Suppressor macrophage treated with lipopolysaccharide for 4 hours (primary cell): ENCODE data around the gene ERLIN1.

Experiments
- DNase-seq: peaks from one replicate; pipeline ENCODE4 v3.0.0-alpha.2; 2020

ERLIN1 gene

DNA sequence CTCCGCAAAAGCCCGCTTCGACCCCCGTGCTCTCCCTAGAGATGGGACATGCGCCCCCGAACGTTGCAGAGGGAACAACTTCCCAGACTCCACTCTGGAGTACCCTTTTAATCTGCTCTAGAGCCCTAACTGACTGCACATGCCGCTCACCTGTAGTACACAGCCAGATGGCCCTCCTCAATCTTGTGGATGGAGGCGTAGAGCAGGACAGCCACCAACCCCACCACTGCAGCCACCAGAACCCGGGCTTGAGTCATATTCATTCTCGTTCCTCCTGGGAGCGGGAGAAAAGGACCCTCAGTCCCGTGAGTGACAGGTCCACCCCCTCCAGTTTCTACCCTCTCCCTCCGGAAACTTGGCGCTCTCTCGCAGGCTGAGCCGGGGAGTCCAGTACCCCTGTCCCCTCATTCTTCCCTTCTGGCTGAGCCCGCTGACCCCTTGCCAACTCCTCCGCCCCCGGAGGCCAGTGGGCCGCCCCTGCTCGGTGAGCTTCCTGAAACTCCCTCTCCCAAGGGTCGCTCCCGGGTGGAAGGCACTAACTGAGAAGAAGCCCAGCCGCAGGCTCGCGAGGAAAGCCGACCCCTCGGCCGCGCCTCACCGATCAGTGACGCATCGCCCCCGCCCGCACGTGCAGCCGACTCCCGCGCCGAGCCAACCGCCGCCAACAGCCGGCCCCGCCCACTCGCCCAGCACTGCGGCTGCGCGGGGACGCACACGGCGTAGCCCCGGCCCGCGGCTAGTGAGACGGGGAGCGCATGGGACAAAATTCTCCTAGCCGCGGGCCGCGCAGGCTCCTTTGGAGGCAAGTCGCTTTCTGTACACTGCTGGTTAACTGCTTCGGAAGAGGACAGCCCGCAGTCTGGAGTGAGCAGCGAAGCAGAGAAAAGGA lies at the start of gene ERLIN1:
ERLIN1 (minus strand) TSS at position 666 of the 889 bp plus-strand sequence; CDS start at position 263, 403 bp downstream.
- peak; percentile 97 for DNase-seq

DNA sequence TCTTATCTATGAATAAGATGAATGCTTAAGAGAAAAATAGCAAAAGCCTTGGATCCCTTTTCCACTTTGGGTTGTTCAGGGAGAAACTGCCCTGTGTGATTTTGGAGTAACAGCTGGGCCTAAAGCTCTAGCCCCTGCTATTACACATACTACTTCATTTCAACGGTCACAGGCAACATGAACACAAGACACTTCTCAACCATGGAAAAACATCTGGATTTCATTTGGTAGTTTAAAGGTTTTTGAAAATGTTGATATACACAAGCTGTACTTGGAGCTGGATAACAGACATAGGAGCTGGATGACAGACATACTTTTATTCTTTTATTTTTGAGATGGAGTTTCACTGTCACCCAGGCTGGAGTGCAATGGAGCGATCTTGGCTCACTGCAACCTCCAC lies 46.3 kb upstream of the ERLIN1 start:
- no peak for DNase-seq

DNA sequence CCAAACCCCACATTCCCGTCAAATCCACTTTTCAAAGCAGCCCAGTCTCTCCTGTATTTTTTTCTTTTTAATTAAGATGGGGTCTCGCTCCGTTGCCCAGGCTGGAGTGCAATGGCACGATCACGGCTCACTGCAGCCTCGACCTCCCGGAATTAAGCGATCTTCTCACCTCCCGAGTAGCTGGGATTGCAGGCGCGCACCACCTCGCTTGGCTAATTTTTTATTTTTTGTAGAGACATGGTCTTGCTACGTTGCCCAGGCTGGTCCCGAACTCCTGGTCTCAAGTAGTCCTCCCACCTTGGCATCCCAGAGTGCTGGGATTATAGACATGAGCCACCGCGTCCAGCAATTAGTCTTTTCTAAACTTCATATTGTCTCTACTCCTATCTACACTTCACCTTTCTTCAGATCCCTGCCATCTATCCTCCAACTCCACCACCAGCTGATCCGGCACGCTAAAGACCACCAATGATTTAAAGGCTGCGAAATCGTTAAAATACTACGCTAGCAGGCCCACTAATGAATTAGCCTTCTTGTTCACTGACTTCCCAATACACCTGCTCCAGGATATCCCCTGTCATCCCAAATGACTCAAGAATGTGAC lies 44.1 kb upstream of the ERLIN1 start:
- DNase-seq: no peak

GRCh38 chr10:100223879-100224278 lies 38.0 kb upstream of the ERLIN1 start:
- no peak for DNase-seq

- no peak for DNase-seq
These were observed 36.7 kb upstream of the ERLIN1 start for GRCh38 chr10:100222529-100222928.

DNA sequence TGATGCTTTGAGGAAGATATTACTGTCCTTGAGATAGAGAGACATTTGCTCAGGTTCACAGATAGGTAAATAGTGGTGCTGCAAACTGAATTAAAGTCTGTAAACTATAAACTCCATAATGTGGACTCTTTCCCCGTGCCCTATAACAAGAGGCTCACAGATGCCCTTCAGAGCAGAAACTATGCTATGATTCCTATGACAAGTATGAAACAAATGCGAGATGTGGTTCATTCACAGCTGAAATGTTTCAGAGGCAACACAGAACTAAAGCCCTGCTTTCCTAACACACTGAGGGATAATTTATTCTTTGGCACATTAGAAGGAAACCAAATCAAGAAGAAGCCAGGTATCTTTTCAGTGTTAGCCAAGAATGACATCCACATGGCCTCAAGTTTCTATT lies 30.2 kb upstream of the ERLIN1 start:
- no peak for DNase-seq

GRCh38 chr10:100209303-100209702 lies 23.5 kb upstream of the ERLIN1 start:
- no peak for DNase-seq

GRCh38 chr10:100208276-100208675 lies 22.4 kb upstream of the ERLIN1 start:
- DNase-seq: no peak

GRCh38 chr10:100204370-100204769 lies 18.5 kb upstream of the ERLIN1 start:
- no peak for DNase-seq

DNA sequence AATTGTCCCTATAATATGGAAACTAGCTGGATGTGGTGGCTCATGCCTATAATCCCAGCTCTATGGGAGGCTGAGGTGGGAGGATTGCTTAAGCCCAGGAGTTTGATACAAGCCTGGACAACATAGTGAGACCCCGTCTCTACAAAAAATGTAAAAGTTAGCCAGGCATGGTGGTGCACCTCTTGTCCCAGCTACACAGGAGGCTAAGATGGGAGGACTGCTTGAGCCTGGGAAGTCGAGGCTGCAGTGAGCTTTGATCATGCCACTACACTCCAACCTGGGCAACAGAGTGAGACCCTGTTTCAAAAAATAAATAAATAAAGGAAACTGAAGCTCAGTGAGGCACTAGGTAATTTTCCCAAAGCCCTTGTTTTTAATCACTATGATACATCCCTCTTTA lies 15.7 kb upstream of the ERLIN1 start:
- no peak for DNase-seq

DNA sequence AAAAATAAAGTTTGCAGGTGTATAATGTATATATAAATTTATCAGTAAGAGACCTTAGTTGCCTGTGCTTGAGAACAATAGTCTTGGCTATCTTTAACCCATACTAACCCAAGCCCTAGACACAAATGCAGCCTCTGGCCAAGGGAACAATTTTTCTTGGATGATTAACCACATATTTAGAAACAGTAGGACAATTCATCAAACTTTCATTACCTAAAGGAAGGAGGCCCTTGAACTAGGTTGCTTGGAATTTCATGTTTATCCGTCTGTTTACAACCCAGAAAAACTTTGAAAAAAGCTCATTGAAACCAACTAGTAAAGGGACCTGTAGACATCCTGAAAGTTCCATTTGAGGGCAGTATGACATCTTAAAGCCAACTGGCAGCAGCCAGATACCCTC lies 8.9 kb upstream of the ERLIN1 start:
- DNase-seq: no peak

- peak; percentile 72 for DNase-seq
These were observed 6.5 kb upstream of the ERLIN1 start for GRCh38 chr10:100192350-100192749.

DNA sequence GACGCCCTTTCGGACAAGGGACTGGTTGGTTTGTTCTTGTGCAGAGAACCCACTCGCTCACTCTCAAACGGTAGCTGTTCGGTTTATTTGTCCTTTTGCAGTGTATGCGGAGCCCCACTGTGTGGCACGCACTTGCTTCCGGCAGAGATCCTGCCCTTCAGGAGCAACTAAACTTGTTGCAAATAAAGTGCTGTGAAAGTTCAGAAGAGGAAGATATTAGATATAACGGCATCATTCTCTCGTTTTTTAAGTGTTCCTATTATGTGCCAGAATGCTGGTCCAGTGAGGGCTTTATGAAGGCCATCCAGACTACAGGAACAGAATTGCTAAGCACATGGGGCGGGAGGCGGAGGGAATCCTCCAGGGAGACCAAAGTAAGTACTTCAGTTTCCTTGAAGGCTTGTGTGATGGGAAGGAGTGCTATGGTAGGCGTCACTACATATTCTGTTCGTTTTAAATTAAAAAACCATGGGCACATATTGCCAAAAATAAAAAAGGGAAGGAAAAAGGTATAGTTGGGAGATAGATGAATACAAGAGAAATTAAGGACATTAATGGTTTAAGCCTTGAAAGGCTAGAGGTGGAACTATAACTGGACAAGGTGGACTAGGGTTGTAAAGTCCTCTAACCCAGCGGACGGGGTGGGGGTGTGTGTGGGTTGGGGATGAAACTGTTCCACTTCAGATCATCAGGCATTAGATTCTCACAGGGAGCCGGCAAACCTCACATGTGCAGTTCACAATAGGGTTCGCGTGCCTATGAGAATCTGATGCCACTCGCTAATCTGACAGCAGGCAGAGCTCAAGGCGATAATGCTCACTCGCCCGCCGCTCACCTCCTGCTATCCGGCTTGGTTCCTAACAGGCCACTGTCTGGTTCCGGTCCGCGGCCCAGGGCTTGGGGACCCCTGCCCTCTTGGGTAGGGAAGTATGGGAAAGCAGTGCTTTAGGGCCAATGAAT lies 704 bp upstream of the ERLIN1 start:
- DNase-seq: peak; percentile 21

GRCh38 chr10:100184840-100185239 lies 989 bp downstream of the ERLIN1 start:
- DNase-seq: peak; percentile 6

GRCh38 chr10:100184426-100184825 lies 1.4 kb downstream of the ERLIN1 start:
- peak; percentile 11 for DNase-seq

DNA sequence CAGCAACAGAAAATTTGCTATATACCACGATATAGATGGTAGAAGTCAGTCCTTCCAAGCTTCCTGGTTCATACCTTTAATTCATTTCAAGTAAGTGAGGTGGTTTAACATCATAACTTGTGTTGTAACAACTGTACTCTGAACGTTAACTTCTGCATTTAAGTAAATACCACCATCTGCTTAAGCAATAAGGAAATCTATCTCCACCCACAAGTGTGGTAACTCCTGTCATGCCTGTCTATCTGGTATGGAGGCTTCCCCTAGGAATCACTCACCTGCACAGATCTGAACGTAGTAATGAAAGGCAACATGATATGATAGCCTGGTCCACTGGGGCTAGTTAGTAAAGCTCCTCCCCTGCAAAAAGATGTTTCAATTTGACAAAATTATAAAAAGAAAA lies 2.3 kb downstream of the ERLIN1 start:
- DNase-seq: peak; percentile 77

- DNase-seq: peak; percentile 6
These were observed 2.9 kb downstream of the ERLIN1 start for GRCh38 chr10:100182908-100183307.

DNA sequence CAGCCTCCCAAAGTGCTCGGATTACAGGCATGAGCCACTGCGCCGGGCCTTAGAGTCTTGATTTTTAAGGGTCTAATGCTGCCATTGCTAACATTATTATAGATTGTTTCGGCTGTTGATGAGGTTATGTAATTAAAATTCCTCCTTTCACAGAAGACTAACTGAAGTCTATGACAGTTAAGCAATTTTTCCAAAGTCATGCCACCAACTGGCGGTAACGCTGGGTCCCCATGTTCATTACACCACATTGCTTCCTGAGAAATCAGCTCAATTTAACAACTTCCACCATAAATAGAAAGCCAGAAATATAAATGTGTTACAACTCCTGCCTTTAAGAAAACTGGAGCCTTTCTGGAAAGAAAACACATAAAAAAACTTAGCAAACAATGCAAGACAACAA lies 3.5 kb downstream of the ERLIN1 start:
- peak; percentile 24 for DNase-seq

GRCh38 chr10:100175875-100176274 lies 10.0 kb downstream of the ERLIN1 start:
- no peak for DNase-seq

DNA sequence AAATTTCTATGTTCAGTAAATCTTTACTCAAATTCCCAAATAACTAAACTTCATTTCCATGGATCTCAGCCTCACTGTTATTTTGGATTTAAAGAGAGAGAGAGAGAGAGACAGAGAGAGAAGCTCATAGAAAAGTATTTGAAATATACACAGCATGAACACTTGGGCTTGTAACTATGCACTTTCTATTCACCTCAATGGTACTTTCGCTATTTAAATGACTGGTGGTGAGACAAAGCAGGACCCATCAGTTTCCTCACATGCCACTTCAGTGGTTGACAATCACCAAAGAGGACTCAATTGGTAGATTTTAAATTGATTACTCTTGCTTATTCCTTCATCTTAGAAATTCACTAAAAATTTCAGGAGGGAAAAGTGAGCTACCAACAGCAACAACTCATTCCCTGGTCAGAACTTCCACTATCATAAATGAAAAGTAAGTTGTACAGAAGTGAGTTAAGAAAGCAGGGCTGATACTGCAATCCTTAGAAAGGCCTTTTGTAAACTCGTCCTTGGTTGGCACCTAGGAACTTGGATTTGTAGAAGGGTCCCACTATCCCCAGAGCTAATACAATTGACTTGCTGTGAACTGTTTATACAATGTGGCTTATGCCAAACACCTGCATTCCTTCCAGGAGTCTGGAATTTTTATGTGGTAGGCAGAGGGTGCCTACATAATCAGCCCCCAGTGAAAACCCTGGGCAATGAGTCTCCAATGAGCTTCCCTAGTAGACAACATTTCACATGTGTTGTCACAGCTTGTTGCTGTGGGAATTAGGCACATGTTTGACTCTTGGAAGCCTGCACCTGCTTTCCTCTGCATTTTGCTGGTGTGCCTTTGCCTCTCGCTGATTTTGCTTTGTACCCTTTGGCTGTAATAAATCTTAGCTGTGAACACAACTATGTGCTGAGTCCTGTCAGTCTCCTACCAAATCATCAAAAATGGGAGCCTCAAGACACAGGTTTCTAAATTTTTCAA lies 10.8 kb downstream of the ERLIN1 start:
- DNase-seq: no peak

- DNase-seq: no peak
These were observed 12.8 kb downstream of the ERLIN1 start for GRCh38 chr10:100173035-100173434.

DNA sequence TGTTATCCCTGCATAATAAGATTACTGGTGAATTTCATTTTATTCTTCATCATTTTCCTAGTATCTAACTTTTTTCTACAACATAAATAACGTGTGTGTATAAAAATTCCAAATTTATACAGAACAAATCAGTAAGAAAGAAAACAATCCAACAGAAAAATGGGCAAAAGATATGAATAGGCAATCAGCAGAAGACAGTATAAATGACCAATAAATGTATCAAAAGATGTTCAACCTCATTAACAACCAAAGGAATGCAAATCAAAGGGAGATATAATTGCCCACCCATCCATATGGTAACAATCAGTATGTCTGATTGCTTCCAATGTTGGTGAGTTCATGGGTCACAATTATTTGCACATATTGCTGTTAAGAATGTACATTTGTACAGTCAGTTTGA lies 13.5 kb downstream of the ERLIN1 start:
- DNase-seq: no peak
